Stimulated activated CD8-positive, alpha-beta memory T cell treated with anti-CD3 and anti-CD28 coated beads, Interleukin-15, amount 100 ng/mL, for 48 hours (primary cell): ENCODE data around the gene KLK8.
"Not testable (repeated sequence)": the region's sequence is repeated elsewhere in the genome, so short reads cannot be mapped to it uniquely, and the experiment has no call there.

Source experiments
- DNase-seq, 2 donors: peaks; one replicate each; pipeline ENCODE4 v3.0.0-alpha.2; 2020; ENCODE audit warnings: low read depth in 2 of 2

Gene KLK8

DNA sequence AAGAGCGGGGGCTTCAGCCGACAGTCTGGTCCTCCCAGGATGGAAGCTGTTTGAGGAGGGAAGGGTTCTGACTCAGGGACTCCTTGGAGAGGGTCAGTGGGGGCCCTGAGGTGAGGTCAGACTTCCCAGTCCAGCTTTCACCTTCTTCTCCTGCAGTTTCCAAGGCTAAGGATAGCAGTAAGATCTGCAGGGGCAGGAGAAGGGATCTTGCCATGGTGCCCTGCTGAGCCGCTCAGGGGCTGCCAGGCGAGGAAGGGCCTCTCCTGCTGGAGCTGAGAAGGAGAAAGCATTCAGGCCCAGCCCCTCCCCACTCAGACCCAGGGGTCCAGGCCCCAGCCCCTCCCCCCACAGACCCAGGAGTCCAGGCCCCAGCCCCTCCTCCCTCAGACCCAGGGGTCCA lies 19.2 kb downstream of the KLK8 start:
- no peak for DNase-seq

DNA sequence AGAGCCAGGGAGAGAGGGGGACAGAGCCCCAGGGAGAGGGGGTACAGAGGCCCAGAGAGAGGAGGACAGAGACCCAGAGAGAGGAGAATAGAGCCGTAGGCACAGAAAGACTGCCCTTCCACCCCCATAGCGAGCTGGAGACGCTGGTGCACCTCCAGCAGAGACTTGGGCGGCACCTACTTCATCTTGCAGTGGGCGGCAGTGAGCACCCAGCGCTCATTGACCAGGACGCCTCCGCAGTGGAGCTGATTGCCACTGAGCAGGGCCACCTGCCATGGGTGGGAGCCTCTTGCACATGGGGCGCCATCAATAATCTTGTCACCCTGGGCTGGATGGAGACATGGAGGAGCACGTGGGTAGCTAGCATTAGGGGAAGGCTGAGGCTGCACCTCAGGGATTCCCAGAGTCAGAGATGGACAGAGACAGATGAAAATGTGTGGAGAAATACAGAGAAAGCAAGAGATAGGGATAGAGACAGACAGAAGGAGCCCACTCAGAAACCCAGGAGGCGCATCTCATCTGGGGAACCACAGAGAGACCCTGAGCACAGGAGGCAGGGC lies 19.7 kb downstream of the KLK8 start:
- DNase-seq = no peak

DNA sequence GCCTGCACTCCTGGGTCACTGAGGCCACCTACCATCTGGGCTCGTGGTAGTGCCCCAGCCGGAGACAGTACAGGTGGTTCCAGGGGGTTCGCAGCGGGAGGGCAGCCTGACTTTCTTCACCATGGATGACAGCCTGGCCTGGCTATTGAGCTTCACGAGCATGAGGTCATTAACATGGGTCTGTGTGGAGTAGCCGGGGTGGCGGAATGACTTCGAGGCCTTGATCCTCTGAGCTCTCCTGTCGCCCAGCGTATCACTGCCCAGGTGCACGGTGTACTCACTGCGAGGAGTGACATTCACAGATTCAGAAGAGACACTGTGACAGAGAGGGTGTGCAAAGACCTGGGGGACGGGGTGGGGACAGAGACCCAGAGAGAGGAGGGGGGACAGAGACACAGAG lies 21.2 kb downstream of the KLK8 start:
- DNase-seq = no peak

DNA sequence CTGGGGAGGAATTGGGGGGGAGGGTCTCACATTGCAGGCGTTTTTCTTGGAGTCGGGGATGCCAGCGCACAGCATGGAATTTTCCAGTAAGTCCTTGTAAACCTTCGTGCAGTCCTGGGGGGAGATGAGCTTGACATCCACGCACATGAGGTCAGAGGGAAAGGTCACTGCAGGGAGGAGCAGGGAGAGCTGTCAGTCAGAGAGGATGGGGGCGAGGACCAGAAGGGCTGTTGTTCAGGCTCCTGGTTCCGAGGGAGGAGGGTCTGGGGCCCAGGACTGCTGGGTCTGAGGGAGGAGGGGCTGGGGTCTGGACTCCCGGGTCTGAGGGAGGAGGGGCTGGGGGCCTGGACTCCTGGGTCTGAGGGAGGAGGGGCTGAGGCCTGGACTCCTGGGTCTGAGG lies 21.6 kb downstream of the KLK8 start:
- DNase-seq = no peak

DNA sequence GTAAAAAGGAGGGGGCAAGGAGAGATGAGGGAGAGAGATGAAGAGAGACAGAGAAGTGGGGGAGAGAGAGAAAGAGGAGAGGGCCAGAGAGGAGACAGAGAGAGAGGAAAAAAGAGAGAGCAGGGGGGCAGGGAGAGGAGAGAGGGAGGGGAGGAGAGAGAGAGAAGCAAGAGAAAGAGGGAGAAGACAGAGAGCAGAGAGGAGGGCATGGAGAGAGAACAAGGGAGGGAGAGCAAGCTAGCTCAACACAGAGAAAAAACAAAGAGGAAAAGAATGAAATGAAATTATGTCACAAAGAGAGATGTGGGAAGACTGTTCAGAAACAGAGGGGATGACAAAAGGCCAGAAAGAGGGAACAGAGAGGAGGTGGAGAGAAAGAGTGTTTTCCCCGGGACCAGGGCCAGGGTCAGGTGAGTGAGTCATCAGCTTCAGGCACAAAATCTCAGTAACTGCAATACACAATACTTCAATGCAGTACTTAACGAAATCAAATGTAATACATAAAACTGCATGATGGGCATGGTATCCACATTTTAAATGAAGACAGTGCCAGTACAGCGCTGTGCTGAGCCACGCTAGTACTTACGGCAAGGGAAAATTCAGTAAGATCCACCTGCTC lies 22.5 kb downstream of the KLK8 start:
- DNase-seq = no peak

DNA sequence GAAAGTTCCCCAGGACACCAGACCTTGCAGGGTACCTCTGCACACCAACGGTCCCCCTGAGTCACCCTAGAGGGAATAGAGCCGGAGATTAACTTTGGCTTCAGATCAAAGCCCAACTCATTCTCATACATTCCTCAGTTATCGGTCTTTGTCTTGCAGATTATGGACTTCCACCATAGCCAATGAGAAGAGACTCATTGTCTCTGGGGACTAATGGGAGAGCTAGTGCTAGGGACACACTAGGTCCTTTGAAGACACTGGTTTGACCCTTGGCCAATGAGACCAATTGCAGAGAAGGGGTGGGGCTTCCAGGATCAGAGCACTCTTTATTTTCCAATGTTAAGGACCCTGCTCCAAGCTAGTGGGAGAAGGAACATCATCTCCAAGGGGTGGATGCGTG lies 23.8 kb downstream of the KLK8 start:
- DNase-seq = no peak

DNA sequence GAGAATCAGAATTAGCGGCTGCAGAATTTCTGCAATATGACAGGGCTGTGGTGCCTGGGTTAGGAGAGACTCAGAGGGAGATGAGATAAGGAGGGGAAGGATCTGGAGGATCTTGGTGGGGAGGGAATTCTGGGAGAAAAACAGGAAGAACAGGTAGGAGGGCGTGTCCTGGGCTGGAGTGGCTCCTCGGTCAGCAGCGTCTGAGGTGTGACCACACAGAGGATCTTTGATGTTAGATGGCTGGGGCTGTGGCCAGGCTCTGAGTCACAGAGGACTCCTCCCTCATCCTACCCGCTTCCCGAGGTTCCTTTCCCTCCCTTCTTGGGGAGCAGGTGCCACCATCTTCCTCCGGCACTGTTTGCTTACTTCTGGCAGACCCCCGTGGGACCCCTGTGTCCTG lies 25.6 kb downstream of the KLK8 start:
- DNase-seq = no peak

DNA sequence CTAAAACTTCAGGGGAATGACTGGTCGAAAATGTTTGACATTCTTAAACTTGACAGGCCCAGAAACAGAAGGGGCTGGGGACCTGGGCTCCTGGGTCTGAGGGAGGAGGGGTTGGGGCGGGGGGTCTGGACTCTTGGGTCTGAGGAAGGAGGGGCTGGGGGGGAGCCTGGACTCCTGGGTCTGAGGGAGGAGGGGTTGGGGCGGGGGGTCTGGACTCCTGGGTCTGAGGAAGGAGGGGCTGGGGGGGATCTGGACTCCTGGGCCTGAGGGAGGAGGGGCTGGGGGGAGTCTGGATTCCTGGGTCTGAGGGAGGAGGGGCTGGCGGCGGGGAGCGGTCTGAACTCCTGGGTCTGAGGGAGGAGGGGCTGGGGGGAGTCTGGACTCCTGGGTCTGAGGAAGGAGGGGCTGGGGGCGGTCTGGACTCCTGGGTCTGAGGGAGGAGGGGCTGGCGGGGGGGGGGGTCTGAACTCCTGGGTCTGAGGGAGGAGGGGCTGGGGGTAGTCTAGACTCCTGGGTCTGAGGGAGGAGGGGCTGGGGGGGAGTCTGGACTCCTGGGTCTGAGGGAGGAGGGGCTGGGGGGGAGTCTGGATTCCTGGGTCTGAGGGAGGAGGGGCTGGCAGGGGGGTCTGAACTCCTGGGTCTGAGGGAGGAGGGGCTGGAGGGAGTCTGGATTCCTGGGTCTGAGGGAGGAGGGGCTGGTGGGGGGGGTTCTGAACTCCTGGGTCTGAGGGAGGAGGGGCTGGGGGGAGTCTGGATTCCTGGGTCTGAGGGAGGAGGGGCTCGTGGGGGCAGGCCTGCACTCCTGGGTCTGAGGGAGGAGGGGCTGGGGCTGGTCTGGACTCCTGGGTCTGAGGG lies 26.5 kb downstream of the KLK8 start:
- no peak for DNase-seq

DNA sequence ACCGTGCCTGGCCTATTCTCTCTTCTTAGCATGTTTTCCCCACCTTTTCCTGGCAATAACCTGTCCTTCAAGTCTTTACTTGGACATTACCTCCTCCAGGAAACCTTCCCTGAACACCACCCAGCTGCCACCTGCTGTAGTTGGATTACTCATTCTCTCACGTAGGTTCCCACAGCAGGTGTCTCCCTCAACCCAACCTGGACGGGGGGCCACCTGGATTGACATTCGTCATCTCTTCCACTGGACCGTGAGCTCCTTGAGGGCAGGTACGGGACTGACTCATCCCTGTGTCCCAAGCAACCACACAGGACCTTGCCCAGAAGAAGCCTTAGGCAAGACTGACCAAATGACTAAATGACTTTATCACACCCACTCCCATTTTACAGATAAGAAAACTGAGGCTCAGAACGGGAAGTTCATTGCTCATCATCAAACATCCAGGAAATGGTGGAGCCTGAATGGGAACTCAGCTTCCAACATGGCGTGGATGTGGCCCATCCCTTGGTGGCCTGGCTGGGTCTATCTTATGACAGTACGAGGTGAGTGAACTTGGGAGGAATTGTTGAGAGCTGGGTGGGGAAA lies 28.5 kb downstream of the KLK8 start:
- DNase-seq = no peak

DNA sequence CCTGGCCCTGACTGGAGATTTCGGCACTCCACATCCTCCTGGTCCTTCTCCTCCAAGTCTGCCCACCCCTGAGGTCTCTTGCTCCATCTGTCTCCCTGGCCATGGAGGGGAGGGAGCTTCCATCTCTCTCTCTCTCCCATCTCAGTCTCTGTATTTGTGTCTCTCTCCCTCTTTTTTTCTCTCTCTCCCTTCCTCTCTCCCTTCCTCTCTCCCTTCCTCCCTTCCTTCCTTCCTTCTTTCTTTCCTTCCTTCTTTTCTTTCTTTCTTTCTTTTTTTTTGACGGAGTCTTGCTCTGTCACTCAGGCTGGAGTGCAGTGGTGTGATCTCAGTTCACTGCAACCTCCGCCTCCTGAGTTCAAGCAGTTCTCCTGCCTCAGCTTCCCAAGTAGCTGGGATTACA lies 31.6 kb downstream of the KLK8 start:
- not testable (repeated sequence) for DNase-seq

DNA sequence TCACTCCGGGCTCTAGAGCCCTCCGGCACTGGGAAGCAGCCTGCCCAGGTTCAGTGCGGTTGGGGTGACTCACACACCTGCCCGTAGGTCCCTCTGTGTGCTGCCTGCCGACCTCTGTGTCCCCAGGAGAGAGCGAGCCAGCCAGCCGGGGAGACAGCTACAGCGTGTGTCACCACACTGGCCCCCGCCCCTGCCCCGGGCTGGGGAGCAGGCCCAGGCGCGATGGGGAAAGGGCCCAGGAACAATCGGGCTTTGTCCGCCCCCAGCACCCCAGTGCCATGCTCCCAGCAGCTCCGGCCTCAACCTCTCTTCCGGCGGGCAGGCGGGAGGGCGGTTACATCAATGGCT lies 32.0 kb downstream of the KLK8 start, which contains the start of gene KLK6:
Gene KLK6, minus strand, starts transcription at position 179 of the 348 bp plus-strand sequence. CDS start 1,487 bp downstream, outside the sequence.
- DNase-seq = no peak

DNA sequence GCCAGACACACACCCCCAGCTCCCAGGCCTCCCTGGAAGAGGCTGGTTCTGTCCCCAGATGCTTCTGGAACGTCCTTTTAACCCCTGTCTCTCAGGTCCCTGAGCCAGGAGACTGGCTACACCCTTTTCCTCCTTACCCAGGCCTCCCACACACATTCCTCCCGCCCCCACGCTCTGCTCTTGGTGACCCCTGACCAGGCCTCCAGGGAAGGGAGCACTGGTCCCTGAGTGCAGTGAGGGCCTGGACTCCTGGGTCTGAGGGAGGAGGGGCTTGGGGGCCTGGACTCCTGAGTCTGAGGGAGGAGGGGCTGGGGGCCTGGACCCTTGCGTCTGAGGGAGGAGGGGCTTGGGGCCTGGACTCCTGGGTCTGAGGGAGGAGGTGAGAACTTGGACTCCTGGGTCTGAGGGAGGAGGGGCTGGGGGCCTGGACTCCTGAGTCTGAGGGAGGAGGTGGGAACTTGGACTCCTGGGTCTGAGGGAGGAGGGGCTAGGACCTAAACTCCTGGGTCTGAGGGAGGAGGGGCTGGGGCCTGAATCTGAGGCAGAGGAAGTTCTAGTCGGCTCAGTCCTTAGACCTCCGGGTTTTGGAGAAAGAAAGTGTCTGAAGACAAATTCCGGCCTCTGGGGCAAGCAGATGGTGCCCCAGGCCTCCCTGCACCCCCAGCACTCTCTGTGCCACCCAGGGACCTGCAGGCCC lies 32.5 kb downstream of the KLK8 start:
- no peak for DNase-seq

DNA sequence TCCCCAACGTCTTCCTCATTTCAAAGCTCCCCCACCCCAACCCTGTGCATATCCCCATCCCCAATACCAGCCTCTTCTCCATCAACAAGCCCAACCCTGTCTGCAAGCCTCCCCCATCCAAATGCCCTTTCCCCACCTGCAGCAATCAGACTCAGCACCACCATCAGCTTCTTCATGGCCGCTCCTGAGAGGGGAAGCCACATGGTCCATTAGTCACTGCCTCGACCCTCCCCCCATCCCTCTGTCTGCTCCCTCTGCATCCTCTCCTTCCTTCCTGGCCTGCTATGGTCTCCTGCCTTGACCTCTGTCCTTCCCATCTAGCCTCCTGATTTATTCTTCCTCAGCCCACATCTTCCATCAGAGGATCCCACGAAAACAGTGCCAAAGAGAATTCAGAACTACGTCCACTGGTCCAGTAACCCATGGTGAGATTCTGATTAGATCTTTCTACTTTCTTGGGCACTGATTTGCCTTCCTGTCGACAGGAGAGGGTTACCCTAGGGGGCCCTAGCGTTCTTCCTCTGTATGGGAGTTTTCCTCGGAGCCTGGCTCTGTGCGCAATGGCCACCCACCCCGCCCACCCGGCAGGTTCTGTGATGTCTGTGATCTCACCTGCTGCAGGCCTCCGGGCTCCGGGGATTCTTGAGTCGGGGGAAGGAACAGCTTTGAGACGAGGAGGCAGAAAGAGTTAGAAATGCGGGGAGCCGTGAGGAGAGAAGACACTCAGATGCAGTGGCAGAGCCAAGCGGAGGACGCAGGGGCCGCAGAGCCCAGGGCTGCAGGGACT lies 33.3 kb downstream of the KLK8 start:
- DNase-seq = no peak

DNA sequence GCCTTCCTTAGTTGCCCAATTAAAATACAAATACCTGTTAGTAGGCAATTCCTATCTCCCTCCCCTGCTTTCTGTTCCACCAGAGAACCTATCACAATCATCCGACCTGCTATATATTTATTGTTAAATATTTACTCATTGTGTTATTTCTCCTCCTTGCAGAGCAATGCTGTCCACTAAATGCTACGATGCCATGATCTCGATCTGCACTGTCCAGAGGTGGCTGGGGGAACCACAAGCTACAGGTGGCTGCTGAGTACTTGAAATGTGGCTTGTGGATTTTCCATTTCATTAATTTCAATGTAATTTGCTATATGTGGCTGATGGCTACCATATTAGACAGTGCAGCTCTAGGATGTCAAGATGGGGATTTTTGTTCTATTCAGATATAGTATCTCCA lies 37.1 kb downstream of the KLK8 start:
- DNase-seq = no peak

DNA sequence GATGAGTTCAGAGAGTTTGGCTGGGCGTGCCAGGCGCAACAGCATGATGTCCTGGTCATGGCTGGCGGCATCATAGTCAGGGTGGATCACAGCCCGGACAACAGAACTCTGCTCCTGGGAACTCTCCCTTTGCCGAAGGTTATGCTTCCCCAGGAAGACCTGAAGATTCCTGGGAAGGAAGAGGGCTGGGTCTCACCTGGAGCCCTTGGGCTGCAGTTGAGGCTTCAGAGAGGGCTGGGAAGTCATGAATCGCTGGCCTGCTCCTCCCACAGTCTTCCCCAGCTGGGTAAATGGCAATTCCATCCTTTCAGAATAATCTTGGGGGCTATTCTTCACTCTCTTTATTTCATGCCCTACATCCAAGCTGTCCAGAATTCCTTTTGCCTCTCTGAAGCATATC lies 38.0 kb downstream of the KLK8 start:
- DNase-seq = no peak

DNA sequence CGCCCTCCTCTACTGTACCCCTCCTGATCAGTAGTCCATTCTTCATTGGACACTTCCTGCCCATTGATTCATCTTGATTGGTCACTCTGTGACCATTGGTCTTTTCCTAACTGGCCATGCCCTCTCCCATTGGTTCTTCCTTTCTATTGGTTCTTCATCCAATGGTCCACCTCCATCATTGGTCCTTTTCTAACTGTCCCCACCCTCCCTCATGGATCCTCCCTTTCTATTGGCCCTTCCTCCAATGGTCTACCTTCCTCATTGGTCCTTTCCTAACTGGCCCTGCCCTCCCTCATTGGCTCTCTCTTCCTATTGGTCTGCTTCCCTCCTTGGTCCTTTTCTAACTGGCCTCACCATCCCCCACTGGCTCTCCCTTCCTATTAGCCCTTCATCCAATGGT lies 39.2 kb downstream of the KLK8 start:
- DNase-seq = no peak

DNA sequence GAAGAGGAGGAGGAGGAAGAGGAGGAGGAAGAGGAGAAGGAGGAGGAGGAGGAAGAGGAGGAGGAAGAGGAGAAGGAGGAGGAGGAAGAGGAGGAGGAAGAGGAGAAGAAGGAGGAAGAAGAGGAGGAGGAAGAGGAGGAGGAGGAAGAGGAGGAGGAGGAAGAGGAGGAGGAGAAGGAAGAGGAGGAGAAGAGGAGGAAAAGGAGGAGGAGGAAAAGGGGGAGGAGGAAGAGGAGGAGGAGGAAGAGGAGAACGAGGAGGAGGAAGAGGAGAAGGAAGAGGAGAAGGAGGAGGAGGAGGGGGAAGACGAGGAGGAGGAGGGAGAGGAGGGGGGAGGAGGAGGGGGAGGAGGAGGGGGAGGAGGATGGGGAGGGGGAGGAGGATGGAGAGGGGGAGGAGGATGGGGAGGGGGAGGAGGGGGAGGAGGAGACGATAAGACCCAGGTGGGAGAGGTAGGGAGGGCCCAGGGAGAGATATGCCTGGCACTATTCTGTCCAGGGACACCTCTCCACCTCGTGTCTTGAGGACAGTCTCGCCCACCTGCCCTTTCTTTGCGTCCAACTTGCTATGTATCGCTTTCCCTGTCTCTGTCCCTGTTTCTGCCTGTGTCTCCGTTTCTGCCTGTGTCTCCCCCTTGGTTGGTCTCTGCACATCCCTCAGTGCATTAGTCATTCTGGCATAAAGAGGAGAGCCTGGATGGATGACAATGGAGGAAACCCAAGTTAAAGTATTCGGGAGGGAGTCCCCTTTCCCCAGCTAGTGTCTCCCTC lies 41.5 kb downstream of the KLK8 start:
- DNase-seq = no peak

DNA sequence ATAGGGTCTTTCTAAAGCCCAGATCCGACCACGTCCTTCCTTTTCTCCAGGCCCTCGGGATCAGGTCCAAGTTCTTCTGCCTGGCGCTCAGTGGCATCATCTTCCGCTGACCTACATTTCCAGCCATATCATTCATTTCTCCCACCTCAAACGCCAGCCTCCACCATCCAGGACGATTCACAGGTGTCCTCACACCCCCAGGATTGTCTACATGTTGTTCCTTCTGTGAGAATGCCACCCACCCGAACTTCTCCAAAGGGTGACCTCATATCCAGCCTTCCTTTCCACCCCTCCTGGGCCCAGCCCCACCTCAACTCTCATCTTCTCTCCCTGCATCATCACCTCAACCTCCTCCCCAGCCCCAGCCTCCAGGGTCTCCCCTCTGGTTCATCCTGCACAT lies 43.8 kb downstream of the KLK8 start:
- DNase-seq = no peak

DNA sequence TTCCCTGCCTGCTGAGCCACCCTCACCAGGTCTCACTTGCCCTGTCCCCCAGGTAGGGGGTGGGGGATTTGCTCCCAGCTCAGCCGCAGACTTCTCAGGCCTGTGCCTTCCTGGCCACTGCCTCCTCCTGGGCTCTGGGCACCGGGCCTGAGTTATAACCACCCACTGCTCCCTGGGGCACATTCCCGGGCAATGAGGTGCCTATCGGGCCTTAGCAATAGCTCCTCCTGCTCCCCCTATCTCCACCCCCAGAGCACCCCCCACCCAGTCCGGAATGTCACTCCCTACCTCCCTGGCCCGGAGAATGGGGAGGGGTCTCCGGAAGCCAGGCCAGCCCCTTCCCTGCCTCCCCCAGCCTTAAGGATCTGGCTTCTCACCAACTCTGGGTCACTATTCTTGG lies 48.5 kb downstream of the KLK8 start, which contains the start of gene KLK5:
Gene KLK5, minus strand, starts transcription at position 129 of the 400 bp plus-strand sequence. CDS start 381 bp downstream, outside the sequence.
- DNase-seq = no peak

DNA sequence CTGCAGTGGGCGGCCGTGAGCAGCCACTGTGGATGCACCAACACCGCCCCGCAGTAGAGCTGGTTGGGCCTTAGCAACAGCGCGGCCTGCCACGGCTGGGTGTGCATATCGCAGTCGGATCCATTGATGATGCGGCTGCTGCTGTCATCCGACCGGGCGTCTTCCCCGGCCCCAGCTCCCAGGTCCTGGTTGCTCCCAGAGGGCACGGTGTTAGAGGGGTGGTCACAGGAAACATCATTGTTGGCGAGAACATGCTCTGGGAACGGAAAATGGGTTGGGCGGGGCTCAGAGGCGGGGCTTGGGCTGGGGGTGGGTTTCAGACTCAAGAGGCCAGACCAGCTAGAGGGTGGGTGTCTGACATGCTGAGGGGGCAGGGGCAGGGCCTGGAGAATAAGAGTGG lies 51.5 kb downstream of the KLK8 start:
- DNase-seq = no peak

DNA sequence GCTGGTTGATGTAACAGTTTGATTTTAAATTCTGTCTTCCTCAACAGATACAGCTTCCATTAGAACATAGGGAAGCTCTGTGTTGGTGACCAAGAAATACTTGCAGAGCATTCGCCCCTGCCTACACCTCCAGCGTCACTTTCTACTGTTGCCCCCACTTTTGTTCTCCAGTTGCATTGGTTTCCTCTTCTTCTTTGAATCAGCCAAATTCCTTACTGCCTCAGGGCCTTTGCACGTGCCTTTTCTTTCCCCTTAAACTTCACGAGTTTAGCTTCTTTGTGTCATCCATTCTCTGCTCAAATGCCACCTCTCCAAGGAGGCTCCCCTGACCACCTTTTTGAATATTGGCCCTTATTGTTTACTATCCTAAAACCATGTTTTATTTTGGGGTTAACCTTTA lies 54.3 kb downstream of the KLK8 start:
- no peak for DNase-seq
